Lung (tissue), 12 donors: Measurements from ENCODE around the gene OGG1. TPM values are rescaled to one million over a fixed set of nuclear protein-coding genes. Genes with fewer than 3 reads are reported as not detected.
A peak's percentile ranks its signal among the peaks of the same experiment; 100 is the strongest.

Source experiments
- ATAC-seq: fragments of 200-7000 bp; cut with Tn5 transposase; one replicate; pipeline ENCODE4 v1.9.1; 2020; ENCODE audit warnings: moderate number of reproducible peaks; ENCODE audit not compliant: insufficient read depth, low FRiP score
- DNase-seq, 3 donors: peaks; one replicate each; pipeline ENCODE4 v3.0.0-alpha.2; 2013 to 2017
- H3K27ac ChIP-seq, 2 donors: one replicate each; pipeline ENCODE4 v1.5.1; 2013; ENCODE audit warnings: mild to moderate bottlenecking in 2 of 2, moderate library complexity in 2 of 2, control low read depth in 1 of 2, inconsistent platforms in 1 of 2, low read depth in 1 of 2, low read length in 1 of 2
- H3K27me3 ChIP-seq, 3 donors: one replicate each; pipeline ENCODE4 v1.5.1; 2013; ENCODE audit warnings: low read length in 2 of 3; ENCODE audit not compliant: control insufficient read depth in 3 of 3, insufficient read depth in 3 of 3
- H3K36me3 ChIP-seq, 4 donors: one replicate each; pipeline ENCODE4 v1.5.1; 2013; ENCODE audit warnings: low read length in 4 of 4, mild to moderate bottlenecking in 1 of 4, moderate library complexity in 1 of 4; ENCODE audit not compliant: control insufficient read depth in 4 of 4, insufficient read depth in 4 of 4
- H3K4me1 ChIP-seq, 5 donors: one replicate each; pipeline ENCODE4 v1.5.1; 2013; ENCODE audit warnings: low read length in 5 of 5, mild to moderate bottlenecking in 2 of 5, moderate library complexity in 1 of 5; ENCODE audit not compliant: control insufficient read depth in 5 of 5, insufficient read depth in 5 of 5
- H3K4me3 ChIP-seq: one replicate; pipeline ENCODE4 v1.5.1; 2013; ENCODE audit warnings: mild to moderate bottlenecking, control low read depth, moderate library complexity
- H3K9ac ChIP-seq, 2 donors: one replicate each; pipeline ENCODE4 v1.5.1; 2013; ENCODE audit warnings: low read length in 2 of 2, control low read depth in 1 of 2; ENCODE audit not compliant: insufficient read depth in 1 of 2
- H3K9me3 ChIP-seq, 4 donors: one replicate each; pipeline ENCODE4 v1.5.1; 2013; ENCODE audit warnings: low read length in 3 of 4, mild to moderate bottlenecking in 1 of 4, moderate library complexity in 1 of 4; ENCODE audit not compliant: control insufficient read depth in 4 of 4, insufficient read depth in 3 of 4
- WGBS, 2 donors: extraction: QIAGEN DNeasy Blood & Tissue Kit; methylation state at CpG; one replicate each; pipeline ENCODE4 v1.1.7; 2013; 5-methylcytosine and 5-hydroxymethylcytosine counted together
- polyA plus RNA-seq, 2 donors: library from polyadenylated mRNA; stranded (reverse); fragments of 200-250 nt; gene quantifications; one replicate each; pipeline ENCODE4 v1.2.1, GENCODE V29; 2013
- total RNA-seq, 2 donors: library from RNA; depleted of rRNA in 1 of 2; stranded (reverse); fragments of >200 nt in 1 of 2; gene quantifications; one replicate each; pipeline ENCODE4 v1.2.1, GENCODE V29; 2014 to 2021
- TF ChIP-seq, protein P1 (sequence below): IDR thresholded peaks from 2 replicates; pipeline ENCODE4 v1.5.1; 2012; ENCODE audit warnings: mild to moderate bottlenecking; ENCODE audit errors: control extremely low read depth, extremely low read depth
- donor health status: control.
- donor health status: control.
- donor health status: Bipolar disorder and iron deficiency.
- donor health status: healthy.
- donor health status: DM: yes; HTN: yes; CAD: no.

Gene OGG1
- total and polyA plus RNA-seq, 4 donors = 13.2 to 31.2 (median 23.3) TPM

- no peak overlapping the region for H3K4me3 ChIP-seq
- no peaks in the 10 kb centered on the region for H3K27me3 ChIP-seq
- no peak overlapping the region for H3K27ac ChIP-seq
- 90 to 96% methylated on average over 4 of the region's 4 CpGs for whole genome bisulfite sequencing, 2 donors
- H3K9ac ChIP-seq = no peak overlapping the region
- H3K36me3 ChIP-seq = no peaks in the 10 kb centered on the region
- DNase-seq (no peak), ATAC-seq (no peak)
- TF ChIP-seq, protein P1, sequence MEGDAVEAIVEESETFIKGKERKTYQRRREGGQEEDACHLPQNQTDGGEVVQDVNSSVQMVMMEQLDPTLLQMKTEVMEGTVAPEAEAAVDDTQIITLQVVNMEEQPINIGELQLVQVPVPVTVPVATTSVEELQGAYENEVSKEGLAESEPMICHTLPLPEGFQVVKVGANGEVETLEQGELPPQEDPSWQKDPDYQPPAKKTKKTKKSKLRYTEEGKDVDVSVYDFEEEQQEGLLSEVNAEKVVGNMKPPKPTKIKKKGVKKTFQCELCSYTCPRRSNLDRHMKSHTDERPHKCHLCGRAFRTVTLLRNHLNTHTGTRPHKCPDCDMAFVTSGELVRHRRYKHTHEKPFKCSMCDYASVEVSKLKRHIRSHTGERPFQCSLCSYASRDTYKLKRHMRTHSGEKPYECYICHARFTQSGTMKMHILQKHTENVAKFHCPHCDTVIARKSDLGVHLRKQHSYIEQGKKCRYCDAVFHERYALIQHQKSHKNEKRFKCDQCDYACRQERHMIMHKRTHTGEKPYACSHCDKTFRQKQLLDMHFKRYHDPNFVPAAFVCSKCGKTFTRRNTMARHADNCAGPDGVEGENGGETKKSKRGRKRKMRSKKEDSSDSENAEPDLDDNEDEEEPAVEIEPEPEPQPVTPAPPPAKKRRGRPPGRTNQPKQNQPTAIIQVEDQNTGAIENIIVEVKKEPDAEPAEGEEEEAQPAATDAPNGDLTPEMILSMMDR = no peak
- no peaks in the 10 kb centered on the region for H3K9me3 ChIP-seq
- no peaks in the 10 kb centered on the region for H3K4me1 ChIP-seq
Observed at GRCh38 chr3:9713142-9713541, 36.6 kb upstream of the OGG1 start.

DNA sequence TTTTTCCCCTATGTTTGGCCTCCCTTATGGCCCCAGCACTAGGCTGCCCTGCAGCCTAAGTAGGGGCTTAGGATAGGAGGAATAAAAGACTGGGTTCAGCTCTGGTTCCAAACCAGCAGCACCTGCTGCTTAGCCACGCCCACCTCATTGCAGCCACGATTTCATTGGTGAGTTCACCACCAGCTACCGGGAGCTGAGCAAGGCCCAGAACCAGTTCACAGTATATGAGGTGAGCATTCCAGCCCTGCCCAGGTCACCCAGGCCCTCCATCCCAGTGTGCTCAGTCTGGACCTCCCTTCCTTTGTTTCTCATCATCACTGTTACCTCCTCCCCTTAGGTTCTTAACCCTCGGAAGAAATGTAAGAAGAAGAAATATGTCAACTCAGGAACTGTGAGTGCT, 34.6 kb upstream of the OGG1 start:
- TF ChIP-seq, protein P1 = no peak
- Histone ChIP-seq H3K9me3 (no peaks in the 10 kb centered on the region), H3K4me3 (no peak overlapping the region), H3K27ac (no peak overlapping the region), H3K27me3 (no peaks in the 10 kb centered on the region), H3K9ac (no peak overlapping the region), H3K4me1 (no peaks in the 10 kb centered on the region), H3K36me3 (no peaks in the 10 kb centered on the region)
- 25 to 30% methylated on average over 4 of the region's 4 CpGs for WGBS, 2 donors
- ATAC-seq (no peak), DNase-seq (no peak)

DNA sequence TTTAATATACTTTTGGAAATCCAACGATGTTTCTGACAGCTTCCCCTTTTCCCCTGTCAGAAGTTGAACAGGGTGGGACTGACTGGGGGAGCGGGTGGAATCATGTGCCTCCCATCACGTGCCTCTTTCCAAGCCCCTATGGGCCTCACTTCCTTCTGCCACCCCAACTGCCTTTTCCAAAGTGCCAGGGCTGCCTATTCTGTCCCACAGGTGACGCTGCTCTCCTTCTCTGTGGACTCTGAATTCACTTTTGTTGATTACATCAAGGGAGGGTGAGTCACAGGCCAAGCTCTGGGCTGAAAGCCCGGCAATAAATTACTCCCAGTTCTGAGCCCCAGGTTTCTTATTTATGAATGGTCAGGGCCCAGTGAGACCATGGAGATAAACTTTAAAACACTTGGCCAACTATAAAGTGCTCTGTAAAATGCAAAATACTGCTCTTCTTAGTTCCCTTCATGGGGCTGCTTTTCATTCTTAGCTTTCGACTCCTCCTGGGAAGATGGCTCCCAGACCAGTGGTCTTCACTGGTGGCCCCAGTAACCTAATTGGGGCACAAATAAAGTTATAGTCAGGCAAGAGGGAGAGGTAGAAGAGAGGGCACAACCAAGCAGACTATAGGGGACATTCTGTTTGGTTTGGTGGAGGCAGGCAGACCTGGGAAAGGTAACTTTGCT, 33.9 kb upstream of the OGG1 start:
- no peaks in the 10 kb centered on the region for H3K36me3 ChIP-seq
- H3K27me3 ChIP-seq = no peaks in the 10 kb centered on the region
- no peaks in the 10 kb centered on the region for H3K4me1 ChIP-seq
- H3K27ac ChIP-seq = peak overlapping the region in 1 of 2 donors; percentile 20
- 29 to 41% methylated on average over 6 of the region's 6 CpGs for WGBS, 2 donors
- no peak overlapping the region for H3K9ac ChIP-seq
- H3K4me3 ChIP-seq = no peak overlapping the region
- TF ChIP-seq, protein P1 = peak; percentile 13
- ATAC-seq (peak; percentile 87), DNase-seq (peak in 1 of 3 donors; percentile 11)
- H3K9me3 ChIP-seq = no peaks in the 10 kb centered on the region
